Thoracic aorta (tissue), 2 donors: ENCODE measurements around the gene LUC7L2. TPM values are rescaled to one million over a fixed set of nuclear protein-coding genes. Genes with fewer than 3 reads are reported as not detected.
A peak's percentile ranks its signal among the peaks of the same experiment; 100 is the strongest.
"Not testable (repeated sequence)": the region's sequence is repeated elsewhere in the genome, so short reads cannot be mapped to it uniquely, and the experiment has no call there.

Source experiments
- ATAC-seq: fragments of 150-250 bp; one replicate; pipeline ENCODE4 v1.8.0; 2017; ENCODE audit warnings: low read depth; ENCODE audit not compliant: insufficient number of reproducible peaks, low FRiP score
- DNase-seq: peaks from one replicate; pipeline ENCODE4 v3.0.0-alpha.2; 2020; ENCODE audit warnings: low spot score
- H3K27ac ChIP-seq, 2 donors: fragments of 200-600 bp; sonication (generic); 1 replicate in 1 of 2; 2 replicates in 1 of 2; pipeline ENCODE4 v1.5.1; 2016; ENCODE audit warnings: mild to moderate bottlenecking in 2 of 2, moderate library complexity in 2 of 2
- H3K27me3 ChIP-seq: fragments of 200-600 bp; sonication (generic); replicated peaks from 2 replicates; pipeline ENCODE4 v1.6.0; 2016; ENCODE audit warnings: mild to moderate bottlenecking; ENCODE audit not compliant: insufficient read depth
- H3K36me3 ChIP-seq: fragments of 200-600 bp; sonication (generic); one replicate; pipeline ENCODE4 v1.5.1; 2016
- H3K4me1 ChIP-seq, 2 donors: fragments of 200-600 bp; sonication (generic); 1 replicate in 1 of 2; 2 replicates in 1 of 2; pipeline versions ENCODE4 v1.5.1 to v1.6.0; 2016; ENCODE audit warnings: low read depth in 2 of 2, mild to moderate bottlenecking in 1 of 2; ENCODE audit not compliant: control insufficient read depth in 1 of 2
- H3K4me3 ChIP-seq: fragments of 200-600 bp; sonication (generic); 2 replicates; pipeline ENCODE4 v1.5.1; 2016; ENCODE audit warnings: mild to moderate bottlenecking
- H3K9me3 ChIP-seq: fragments of 200-600 bp; sonication (generic); 2 replicates; pipeline ENCODE4 v1.5.1; 2016
- CTCF ChIP-seq: fragments of 200-600 bp; sonication (generic); IDR thresholded peaks from one replicate; pipeline ENCODE4 v1.5.1; 2019; ENCODE audit warnings: antibody characterized with exemption
- total RNA-seq, 2 donors: library from RNA; depleted of rRNA; stranded (reverse); fragments of >200 nt; gene quantifications; one replicate each; pipeline versions ENCODE4 v1.1.0 to v1.2.3, GENCODE V29; 2016

LUC7L2 gene
- total RNA-seq, 2 donors from 2014 or later, result 73.4 to 137 TPM

GRCh38 chr7:139421123-139421522, 61.4 kb downstream of the LUC7L2 start:
- no peak for ATAC-seq
- H3K36me3 ChIP-seq, result peaks cover 40% of the 10 kb centered on the region
- DNase-seq, result no peak
- no peak overlapping the region for H3K27ac ChIP-seq
- no peak for TF ChIP-seq CTCF
- no peak overlapping the region for H3K4me3 ChIP-seq
- H3K27me3 ChIP-seq, result no peaks in the 10 kb centered on the region
- no peaks in the 10 kb centered on the region for H3K9me3 ChIP-seq
- peaks cover 0 to 5% of the 10 kb centered on the region in 2 donors for H3K4me1 ChIP-seq

- H3K4me3 ChIP-seq, result no peak overlapping the region
- ATAC-seq (no peak), DNase-seq (no peak)
- H3K27ac ChIP-seq, result no peak overlapping the region
- no peaks in the 10 kb centered on the region for H3K27me3 ChIP-seq
- peaks cover 0 to 5% of the 10 kb centered on the region in 2 donors for H3K4me1 ChIP-seq
- peaks cover 33% of the 10 kb centered on the region for H3K36me3 ChIP-seq
- H3K9me3 ChIP-seq, result no peaks in the 10 kb centered on the region
- TF ChIP-seq CTCF, result no peak
Observed at GRCh38 chr7:139422126-139422525, 62.4 kb downstream of the LUC7L2 start.

- no peak overlapping the region for H3K27ac ChIP-seq
- no peak for ATAC-seq
- H3K36me3 ChIP-seq, result peaks cover 24% of the 10 kb centered on the region
- no peak for DNase-seq
- peaks cover 0 to 5% of the 10 kb centered on the region in 2 donors for H3K4me1 ChIP-seq
- no peaks in the 10 kb centered on the region for H3K9me3 ChIP-seq
- TF ChIP-seq CTCF, result no peak
- no peaks in the 10 kb centered on the region for H3K27me3 ChIP-seq
- H3K4me3 ChIP-seq, result no peak overlapping the region
Observed at GRCh38 chr7:139423091-139423490, 63.4 kb downstream of the LUC7L2 start.

DNA sequence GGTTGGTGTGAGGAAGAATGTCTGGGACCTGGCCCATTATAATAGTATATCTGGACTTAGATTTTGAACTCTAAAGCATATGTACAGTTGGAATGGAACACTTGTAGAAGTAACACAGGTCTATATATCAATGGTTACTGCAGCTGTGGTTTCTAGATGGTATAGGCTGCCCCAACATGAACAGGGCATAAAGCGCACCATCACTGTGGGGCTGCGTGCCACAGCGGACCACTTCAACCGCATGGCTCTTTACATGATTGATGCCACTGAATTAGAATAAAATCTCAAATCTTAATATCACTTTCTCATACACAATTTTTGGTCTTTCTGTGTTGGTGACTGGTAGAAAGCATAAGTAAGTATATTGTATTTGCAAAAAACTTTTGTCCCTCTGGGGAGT, 64.3 kb downstream of the LUC7L2 start:
- Histone ChIP-seq H3K27me3 (no peaks in the 10 kb centered on the region), H3K9me3 (no peaks in the 10 kb centered on the region), H3K4me1 (peaks cover 0 to 5% of the 10 kb centered on the region in 2 donors), H3K36me3 (peaks cover 22% of the 10 kb centered on the region), H3K4me3 (no peak overlapping the region), H3K27ac (no peak overlapping the region)
- ATAC-seq (no peak), DNase-seq (no peak)
- TF ChIP-seq CTCF, result no peak

DNA sequence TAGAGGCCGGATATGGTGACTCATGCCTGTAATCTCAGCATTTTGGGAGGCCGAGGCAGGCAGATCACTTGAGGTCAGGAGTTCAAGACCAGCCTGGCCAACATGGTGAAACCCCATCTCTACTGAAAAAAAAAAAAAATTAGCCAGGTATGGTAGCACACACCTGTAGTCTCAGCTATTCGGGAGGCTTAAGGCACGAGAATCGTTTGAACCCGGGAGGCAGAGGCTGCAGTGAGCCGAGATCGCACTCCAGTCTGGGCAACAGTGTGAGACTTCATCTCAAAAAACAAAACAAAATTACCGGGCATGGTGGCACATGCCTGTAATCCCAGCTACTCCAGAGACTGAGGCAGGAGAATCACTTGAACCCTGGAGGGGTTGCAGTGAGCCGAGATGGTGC, 66.0 kb downstream of the LUC7L2 start:
- not testable (repeated sequence) for H3K9me3 ChIP-seq, H3K27me3 ChIP-seq, DNase-seq, H3K4me3 ChIP-seq, ATAC-seq, H3K4me1 ChIP-seq, H3K36me3 ChIP-seq
- peak overlapping the region in 1 of 2 donors; percentile 25 for H3K27ac ChIP-seq
